Endothelial cell of umbilical vein (primary cell): ENCODE measurements around the gene CDKN3. TPM values are rescaled to one million over a fixed set of nuclear protein-coding genes. Genes with fewer than 3 reads are reported as not detected.

Experiments
- BruUV-seq: library from RNA; stranded (reverse); fragments of 400-500 nt; replicated peaks from 2 replicates; lab custom pipeline; 2021; lab: Mats Ljungman, UMichigan
- CTCF ChIA-PET: fragments of 300-600, 350-600 bp; sonication (Branson Sonifier 250); formaldehyde crosslinking; loops from one replicate; lab custom pipeline; 2021; ENCODE audit warnings: antibody characterized with exemption, inconsistent platforms; lab: Charles Lee
- POLR2A ChIA-PET: fragments of 300-600, 350-600 bp; sonication (Branson Sonifier 250); formaldehyde crosslinking; loops from one replicate; lab custom pipeline; 2021; ENCODE audit warnings: antibody characterized with exemption, inconsistent platforms; lab: Charles Lee
- DNase-seq: peaks from one replicate; pipeline ENCODE4 v3.0.0-alpha.2; 2011; ENCODE audit warnings: low read depth, low spot score
- FAIRE-seq: peaks from 2 replicates; lab custom pipeline; 2011; peaks lifted over from hg19 to GRCh38; lab: Jason Lieb, UNC
- H2AFZ ChIP-seq: 2 replicates; pipeline ENCODE4 v1.6.0; 2012; ENCODE audit warnings: low read depth, low read length, control low read depth, inconsistent platforms
- H3K27ac ChIP-seq: 2 replicates; pipeline ENCODE4 v1.5.1; 2011; ENCODE audit warnings: low read depth, mild to moderate bottlenecking, control low read depth, low read length, moderate library complexity; ENCODE audit not compliant: insufficient read depth
- H3K27me3 ChIP-seq, 2 experiments: 2 replicates each; pipeline versions ENCODE4 v1.6.0 to v1.6.1; 2011; ENCODE audit warnings: low read length in 2 of 2, mixed read lengths in 1 of 2; ENCODE audit not compliant: control insufficient read depth in 2 of 2, insufficient read depth in 2 of 2
- H3K36me3 ChIP-seq, 2 experiments: 2 replicates in 1 of 2; 3 replicates in 1 of 2; pipeline ENCODE4 v1.5.1; 2011; ENCODE audit warnings: low read length in 2 of 2, mild to moderate bottlenecking in 1 of 2, moderate library complexity in 1 of 2; ENCODE audit not compliant: control insufficient read depth in 2 of 2, insufficient read depth in 2 of 2; ENCODE audit errors: extremely low read depth in 1 of 2
- H3K4me1 ChIP-seq: 3 replicates; pipeline ENCODE4 v1.5.1; 2011; ENCODE audit warnings: mild to moderate bottlenecking, low read length; ENCODE audit not compliant: control insufficient read depth, insufficient read depth; ENCODE audit errors: extremely low read depth
- H3K4me2 ChIP-seq: 2 replicates; pipeline ENCODE4 v1.6.1; 2011; ENCODE audit warnings: low read length, control low read depth, mixed read lengths; ENCODE audit not compliant: insufficient read depth
- H3K4me3 ChIP-seq, 3 experiments: fragments of 200-600 bp in 1 of 3; sonication (generic), shearing (Covaris generic) in 1 of 3; replicated peaks in 1 of 3; 2 replicates each; pipeline ENCODE4 v1.5.1; 2011 to 2016; ENCODE audit warnings: control low read depth in 3 of 3, low read length in 3 of 3, mild to moderate bottlenecking in 2 of 3, inconsistent platforms in 1 of 3, low read depth in 1 of 3, moderate library complexity in 1 of 3; ENCODE audit not compliant: insufficient read depth in 1 of 3
- H3K79me2 ChIP-seq: 2 replicates; pipeline ENCODE4 v1.6.0; 2012; ENCODE audit warnings: low read length, inconsistent platforms; ENCODE audit not compliant: control insufficient read depth, insufficient read depth
- H3K9ac ChIP-seq: replicated peaks from 2 replicates; pipeline ENCODE3; 2011; ENCODE audit warnings: low read length, control low read depth; ENCODE audit not compliant: insufficient read depth; ENCODE audit errors: extremely low read depth
- H3K9me1 ChIP-seq: replicated peaks from 3 replicates; pipeline ENCODE4 v1.6.0; 2011; ENCODE audit warnings: mild to moderate bottlenecking, low read length; ENCODE audit not compliant: control insufficient read depth, insufficient read depth; ENCODE audit errors: extremely low read depth
- H3K9me3 ChIP-seq: replicated peaks from 2 replicates; pipeline ENCODE4 v1.5.1; 2012; ENCODE audit warnings: low read length, inconsistent platforms; ENCODE audit not compliant: control insufficient read depth, insufficient read depth
- H4K20me1 ChIP-seq: replicated peaks from 2 replicates; pipeline ENCODE3; 2011; ENCODE audit warnings: mild to moderate bottlenecking, low read length; ENCODE audit not compliant: control insufficient read depth, insufficient read depth; ENCODE audit errors: extremely low read depth
- EZH2 ChIP-seq: IDR thresholded peaks from 2 replicates; pipeline ENCODE4 v1.6.1; 2012; ENCODE audit warnings: borderline replicate concordance, low read depth, mild to moderate bottlenecking, moderate library complexity, low read length, inconsistent platforms; ENCODE audit not compliant: severe bottlenecking
- FOS ChIP-seq: IDR thresholded peaks from 2 replicates; pipeline ENCODE4 v1.6.1; 2011; ENCODE audit warnings: mild to moderate bottlenecking, low read length, moderate library complexity, borderline replicate concordance; ENCODE audit not compliant: insufficient read depth
- GATA2 ChIP-seq: IDR thresholded peaks from 2 replicates; pipeline ENCODE4 v1.7.0; 2011; ENCODE audit warnings: low read depth, mild to moderate bottlenecking, moderate library complexity, mixed read lengths, low read length; ENCODE audit not compliant: insufficient read length, insufficient read depth
- JUN ChIP-seq: IDR thresholded peaks from 2 replicates; pipeline ENCODE4 v1.6.1; 2011; ENCODE audit warnings: borderline replicate concordance, low read depth; ENCODE audit not compliant: insufficient read length, insufficient read depth
- MYC ChIP-seq: IDR thresholded peaks from one replicate; pipeline ENCODE4 v1.6.1; 2011; ENCODE audit warnings: mild to moderate bottlenecking, low read depth, low read length
- POLR2A ChIP-seq: IDR thresholded peaks from 2 replicates; pipeline ENCODE4 v1.6.1; 2012; ENCODE audit warnings: low read depth, mild to moderate bottlenecking, control low read depth, low read length
- POLR2AphosphoS5 ChIP-seq: IDR thresholded peaks from 2 replicates; pipeline ENCODE4 v1.6.1; 2012; ENCODE audit warnings: low read depth, mild to moderate bottlenecking, control low read depth, low read length, moderate library complexity; ENCODE audit not compliant: insufficient read depth
- dilution Hi-C: fragments of 300-500 bp; cut with MboI; formaldehyde crosslinking; loops from one replicate; pipeline ENCODE4 v1.15.0; 2019; ENCODE audit warnings: low sequenced_read_pairs; ENCODE audit not compliant: extremely low pct_ligation_motif_present
- intact Hi-C: fragments of 100-400 bp; cut with micrococcal nuclease; formaldehyde crosslinking; loops from one replicate; pipeline ENCODE4 v1.10.0; 2022
- polyA plus RNA-seq, 4 experiments: library from polyadenylated mRNA; depleted of rRNA in 3 of 4; stranded (reverse) in 3 of 4; unstranded in 1 of 4; fragments of >200 nt; gene quantifications; 2 replicates each; pipeline versions ENCODE4 v1.2.1 to v1.2.3, GENCODE V29; 2011 to 2012; ENCODE audit warnings: missing spikeins in 1 of 4
- total RNA-seq: library from RNA; stranded (reverse); gene quantifications from 2 replicates; pipeline ENCODE4 v1.2.3, GENCODE V29; 2021
- TF ChIP-seq, protein P1 (sequence below): IDR thresholded peaks from 2 replicates; pipeline ENCODE4 v1.6.1; 2011; ENCODE audit not compliant: insufficient read depth, insufficient read length
- TF ChIP-seq, protein P2 (sequence below), 2 donors: IDR thresholded peaks; 1 replicate in 1 of 2; 2 replicates in 1 of 2; pipeline ENCODE4 v1.5.1; 2011; ENCODE audit warnings: low read length in 2 of 2, mild to moderate bottlenecking in 2 of 2, moderate library complexity in 2 of 2, control low read depth in 1 of 2, inconsistent platforms in 1 of 2, low read depth in 1 of 2; ENCODE audit not compliant: insufficient read depth in 1 of 2; ENCODE audit errors: extremely low read depth in 1 of 2

The CDKN3 gene
- total and polyA plus RNA-seq, 2 donors (not counting 3 experiments of a cell fraction or from before 2014, with no cell fraction given), result 36.6 to 52.0 TPM

DNA sequence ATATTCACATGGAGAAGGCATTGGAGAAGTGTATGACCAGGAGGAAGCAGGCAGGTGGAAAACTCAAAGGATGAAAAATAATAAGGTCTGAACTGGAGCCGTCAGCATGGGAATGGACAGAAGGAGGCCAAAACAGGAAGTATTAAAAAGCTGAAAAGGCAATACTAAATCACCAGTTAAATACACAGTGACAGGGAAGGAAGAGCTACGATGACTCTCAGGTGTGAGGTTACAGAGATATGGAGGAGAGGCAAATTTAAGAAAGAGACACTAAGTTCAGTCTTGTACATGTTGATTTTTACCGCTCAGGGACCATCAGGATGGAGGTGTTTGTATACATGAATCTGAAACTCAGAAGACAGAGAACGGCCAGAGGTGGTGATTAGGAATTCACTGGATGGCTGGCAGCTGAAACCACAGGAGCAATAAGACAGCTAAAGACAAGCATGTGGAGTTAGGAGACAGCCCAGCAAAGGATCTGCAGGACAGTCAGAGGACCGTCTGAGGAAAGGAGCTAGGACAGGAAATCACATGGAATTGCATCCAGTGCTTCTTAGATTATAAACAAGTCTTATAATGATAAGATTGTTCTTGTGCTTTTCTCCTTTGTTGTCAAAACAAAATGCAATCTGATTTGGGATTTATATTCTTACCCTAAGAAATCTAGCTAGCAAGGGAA, 33.9 kb upstream of the CDKN3 start:
- no peaks in the 10 kb centered on the region for H3K36me3 ChIP-seq
- BruUV-seq, result no TSS peak
- H4K20me1 ChIP-seq, result no peaks in the 10 kb centered on the region
- H3K4me2 ChIP-seq, result peak overlapping the region; percentile 28
- no peak for TF ChIP-seq FOS
- TF ChIP-seq JUN, result no peak
- no peak for TF ChIP-seq MYC
- TF ChIP-seq, protein P1, sequence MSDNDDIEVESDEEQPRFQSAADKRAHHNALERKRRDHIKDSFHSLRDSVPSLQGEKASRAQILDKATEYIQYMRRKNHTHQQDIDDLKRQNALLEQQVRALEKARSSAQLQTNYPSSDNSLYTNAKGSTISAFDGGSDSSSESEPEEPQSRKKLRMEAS, result no peak
- no peak for TF ChIP-seq GATA2
- no peak for TF ChIP-seq POLR2AphosphoS5
- no peak for TF ChIP-seq EZH2
- TF ChIP-seq, protein P2, sequence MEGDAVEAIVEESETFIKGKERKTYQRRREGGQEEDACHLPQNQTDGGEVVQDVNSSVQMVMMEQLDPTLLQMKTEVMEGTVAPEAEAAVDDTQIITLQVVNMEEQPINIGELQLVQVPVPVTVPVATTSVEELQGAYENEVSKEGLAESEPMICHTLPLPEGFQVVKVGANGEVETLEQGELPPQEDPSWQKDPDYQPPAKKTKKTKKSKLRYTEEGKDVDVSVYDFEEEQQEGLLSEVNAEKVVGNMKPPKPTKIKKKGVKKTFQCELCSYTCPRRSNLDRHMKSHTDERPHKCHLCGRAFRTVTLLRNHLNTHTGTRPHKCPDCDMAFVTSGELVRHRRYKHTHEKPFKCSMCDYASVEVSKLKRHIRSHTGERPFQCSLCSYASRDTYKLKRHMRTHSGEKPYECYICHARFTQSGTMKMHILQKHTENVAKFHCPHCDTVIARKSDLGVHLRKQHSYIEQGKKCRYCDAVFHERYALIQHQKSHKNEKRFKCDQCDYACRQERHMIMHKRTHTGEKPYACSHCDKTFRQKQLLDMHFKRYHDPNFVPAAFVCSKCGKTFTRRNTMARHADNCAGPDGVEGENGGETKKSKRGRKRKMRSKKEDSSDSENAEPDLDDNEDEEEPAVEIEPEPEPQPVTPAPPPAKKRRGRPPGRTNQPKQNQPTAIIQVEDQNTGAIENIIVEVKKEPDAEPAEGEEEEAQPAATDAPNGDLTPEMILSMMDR (IDR thresholded peaks at IDR 0.05; ENCODE audit: extremely low read depth in 1 of 2, insufficient read depth in 1 of 2, low read depth in 1 of 2, low read length in 2 of 2), result no peak
- TF ChIP-seq POLR2A, result no peak
- H3K27ac ChIP-seq, result no peak overlapping the region
- peaks cover 38% of the 10 kb centered on the region for H3K4me1 ChIP-seq
- H3K4me3 ChIP-seq, result no peak overlapping the region
- dilution Hi-C loops (no loop called here), intact Hi-C loops (no loop called here)
- DNase-seq (peak; percentile 18), FAIRE-seq (no peak)
- ChIA-PET POLR2A (no interaction called here), CTCF (interaction anchor here (0.8 to 1.5 kb wide), 4 partner anchors 13 to 1067 kb away, joined by 3 to 16 read pairs (median 6); no protein-coding TSS in a partner anchor)
- no peak overlapping the region for H3K9ac ChIP-seq
- peaks cover 0 to 2% of the 10 kb centered on the region in 2 experiments for H3K27me3 ChIP-seq
- H3K9me3 ChIP-seq, result no peaks in the 10 kb centered on the region
- no peaks in the 10 kb centered on the region for H3K9me1 ChIP-seq
- H2AFZ ChIP-seq, result peak overlapping the region; percentile 17
- no peaks in the 10 kb centered on the region for H3K79me2 ChIP-seq
